GM21737 (cell line): ENCODE results near the gene CT45A7.
"Not testable (repeated sequence)": the region's sequence is repeated elsewhere in the genome, so short reads cannot be mapped to it uniquely, and the experiment has no call there.

Experiments
- ATAC-seq: cut with Tn5 transposase; IDR thresholded peaks from one replicate; pipeline ENCODE4 v1.9.1; 2021; ENCODE audit warnings: mild to moderate bottlenecking, moderate library complexity; ENCODE audit not compliant: unreplicated experiment

CT45A7 gene, protein sequence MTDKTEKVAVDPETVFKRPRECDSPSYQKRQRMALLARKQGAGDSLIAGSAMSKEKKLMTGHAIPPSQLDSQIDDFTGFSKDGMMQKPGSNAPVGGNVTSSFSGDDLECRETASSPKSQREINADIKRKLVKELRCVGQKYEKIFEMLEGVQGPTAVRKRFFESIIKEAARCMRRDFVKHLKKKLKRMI

DNA sequence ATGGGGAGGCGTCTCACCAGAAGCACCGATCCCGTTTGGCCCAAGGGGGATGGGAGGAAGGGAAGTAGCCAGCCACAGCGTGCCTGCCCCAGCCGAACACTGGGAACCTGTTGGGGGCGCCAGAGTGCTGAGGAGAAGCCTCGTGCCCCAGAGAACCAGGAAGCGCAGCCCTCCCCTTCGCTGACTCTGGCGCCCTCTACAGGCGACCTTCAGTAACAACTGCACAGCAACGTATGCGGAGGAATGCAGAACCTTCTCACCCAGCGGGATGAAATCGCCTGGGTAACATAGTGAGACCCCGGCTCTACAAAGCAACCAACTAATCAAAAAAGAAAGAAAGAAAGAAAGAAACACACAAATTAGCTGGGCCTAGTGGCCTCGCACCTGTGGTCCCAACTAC is at the start of gene CT45A7:
TSS of gene CT45A7 (minus strand) at position 101 of the 400 bp plus-strand sequence. CDS start 3,747 bp downstream, outside the sequence.
- ATAC-seq: not testable (repeated sequence)

DNA sequence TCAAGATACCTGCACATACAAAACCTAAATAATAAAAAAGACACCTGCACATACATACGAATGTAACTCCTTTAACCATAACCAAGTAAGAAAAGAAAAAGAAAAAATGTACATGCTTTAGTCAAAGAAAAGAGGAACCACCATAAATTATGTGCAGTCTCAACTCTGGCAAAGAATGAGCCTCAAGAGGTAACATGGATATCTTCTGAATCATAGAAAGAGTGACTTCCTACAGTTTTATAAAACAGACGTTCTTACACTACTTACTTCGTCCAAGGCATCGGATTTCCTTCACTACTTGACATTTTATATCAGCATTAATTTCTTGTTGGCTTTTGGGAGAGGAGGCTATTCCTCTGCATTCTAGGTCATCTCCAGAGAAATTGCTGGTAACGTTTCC is 45.7 kb upstream of the CT45A7 start:
- ATAC-seq: not testable (repeated sequence)

DNA sequence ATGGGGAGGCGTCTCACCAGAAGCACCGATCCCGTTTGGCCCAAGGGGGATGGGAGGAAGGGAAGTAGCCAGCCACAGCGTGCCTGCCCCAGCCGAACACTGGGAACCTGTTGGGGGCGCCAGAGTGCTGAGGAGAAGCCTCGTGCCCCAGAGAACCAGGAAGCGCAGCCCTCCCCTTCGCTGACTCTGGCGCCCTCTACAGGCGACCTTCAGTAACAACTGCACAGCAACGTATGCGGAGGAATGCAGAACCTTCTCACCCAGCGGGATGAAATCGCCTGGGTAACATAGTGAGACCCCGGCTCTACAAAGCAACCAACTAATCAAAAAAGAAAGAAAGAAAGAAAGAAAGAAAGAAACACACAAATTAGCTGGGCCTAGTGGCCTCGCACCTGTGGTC is 34.6 kb upstream of the CT45A7 start, which contains the start of gene CT45A9:
TSS of gene CT45A9 (minus strand) at position 101 of the 400 bp plus-strand sequence. CDS start 3,751 bp downstream, outside the sequence.
- ATAC-seq: not testable (repeated sequence)

DNA sequence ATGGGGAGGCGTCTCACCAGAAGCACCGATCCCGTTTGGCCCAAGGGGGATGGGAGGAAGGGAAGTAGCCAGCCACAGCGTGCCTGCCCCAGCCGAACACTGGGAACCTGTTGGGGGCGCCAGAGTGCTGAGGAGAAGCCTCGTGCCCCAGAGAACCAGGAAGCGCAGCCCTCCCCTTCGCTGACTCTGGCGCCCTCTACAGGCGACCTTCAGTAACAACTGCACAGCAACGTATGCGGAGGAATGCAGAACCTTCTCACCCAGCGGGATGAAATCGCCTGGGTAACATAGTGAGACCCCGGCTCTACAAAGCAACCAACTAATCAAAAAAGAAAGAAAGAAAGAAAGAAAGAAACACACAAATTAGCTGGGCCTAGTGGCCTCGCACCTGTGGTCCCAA is 17.4 kb upstream of the CT45A7 start, which contains the start of gene CT45A8:
TSS of gene CT45A8 (minus strand) at position 101 of the 400 bp plus-strand sequence. CDS start 3,755 bp downstream, outside the sequence.
- not testable (repeated sequence) for ATAC-seq

DNA sequence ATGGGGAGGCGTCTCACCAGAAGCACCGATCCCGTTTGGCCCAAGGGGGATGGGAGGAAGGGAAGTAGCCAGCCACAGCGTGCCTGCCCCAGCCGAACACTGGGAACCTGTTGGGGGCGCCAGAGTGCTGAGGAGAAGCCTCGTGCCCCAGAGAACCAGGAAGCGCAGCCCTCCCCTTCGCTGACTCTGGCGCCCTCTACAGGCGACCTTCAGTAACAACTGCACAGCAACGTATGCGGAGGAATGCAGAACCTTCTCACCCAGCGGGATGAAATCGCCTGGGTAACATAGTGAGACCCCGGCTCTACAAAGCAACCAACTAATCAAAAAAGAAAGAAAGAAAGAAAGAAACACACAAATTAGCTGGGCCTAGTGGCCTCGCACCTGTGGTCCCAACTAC is 17.2 kb downstream of the CT45A7 start, which contains the start of gene CT45A2:
TSS of gene CT45A2 (minus strand) at position 101 of the 400 bp plus-strand sequence. CDS start 3,747 bp downstream, outside the sequence.
- not testable (repeated sequence) for ATAC-seq

DNA sequence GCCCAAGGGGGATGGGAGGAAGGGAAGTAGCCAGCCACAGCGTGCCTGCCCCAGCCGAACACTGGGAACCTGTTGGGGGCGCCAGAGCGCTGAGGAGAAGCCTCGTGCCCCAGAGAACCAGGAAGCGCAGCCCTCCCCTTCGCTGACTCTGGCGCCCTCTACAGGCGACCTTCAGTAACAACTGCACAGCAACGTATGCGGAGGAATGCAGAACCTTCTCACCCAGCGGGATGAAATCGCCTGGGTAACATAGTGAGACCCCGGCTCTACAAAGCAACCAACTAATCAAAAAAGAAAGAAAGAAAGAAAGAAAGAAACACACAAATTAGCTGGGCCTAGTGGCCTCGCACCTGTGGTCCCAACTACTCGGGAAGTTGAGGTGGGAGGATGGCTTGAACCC is 34.4 kb downstream of the CT45A7 start, which contains the start of gene CT45A6:
TSS of gene CT45A6 (minus strand) at position 101 of the 400 bp plus-strand sequence. CDS start 3,794 bp downstream, outside the sequence.
- ATAC-seq: not testable (repeated sequence)

DNA sequence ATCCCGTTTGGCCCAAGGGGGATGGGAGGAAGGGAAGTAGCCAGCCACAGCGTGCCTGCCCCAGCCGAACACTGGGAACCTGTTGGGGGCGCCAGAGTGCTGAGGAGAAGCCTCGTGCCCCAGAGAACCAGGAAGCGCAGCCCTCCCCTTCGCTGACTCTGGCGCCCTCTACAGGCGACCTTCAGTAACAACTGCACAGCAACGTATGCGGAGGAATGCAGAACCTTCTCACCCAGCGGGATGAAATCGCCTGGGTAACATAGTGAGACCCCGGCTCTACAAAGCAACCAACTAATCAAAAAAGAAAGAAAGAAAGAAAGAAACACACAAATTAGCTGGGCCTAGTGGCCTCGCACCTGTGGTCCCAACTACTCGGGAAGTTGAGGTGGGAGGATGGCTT is 51.7 kb downstream of the CT45A7 start, which contains the start of gene CT45A5:
TSS of gene CT45A5 (minus strand) at position 101 of the 400 bp plus-strand sequence. CDS start 3,774 bp downstream, outside the sequence.
- not testable (repeated sequence) for ATAC-seq
